ENCODE results near the gene CORO1C. TPM values are rescaled to one million over a fixed set of nuclear protein-coding genes. Genes with fewer than 3 reads are reported as not detected.
"Not testable (repeated sequence)": the region's sequence is repeated elsewhere in the genome, so short reads cannot be mapped to it uniquely, and the experiment has no call there.

The CORO1C gene
- total RNA-seq, 1 experiment from 2014 or later: 195 TPM

GRCh38 chr12:108634341-108634751, 97.0 kb downstream of the CORO1C start:
- CTCF ChIA-PET: no interaction called here

GRCh38 chr12:108633534-108634248, 97.6 kb downstream of the CORO1C start, which contains the start of gene SELPLG:
Gene SELPLG, minus strand, starts transcription at chr12:108633894. Its CDS starts 9,587 bp downstream, at chr12:108624307.
- Histone ChIP-seq H3K36me3 (ENCODE audit: control insufficient read depth, insufficient read depth, low read length) (no peaks in the 10 kb centered on the region), H3K9me3 (no peaks in the 10 kb centered on the region), H3K4me3 (ENCODE audit: low read depth, low read length) (no peak within 1 kb of the TSS), H3K4me1 (no peaks in the 10 kb centered on the region; the same call in 1 of the 2 replicates), H3K27me3 (replicated peaks; ENCODE audit: control insufficient read depth, insufficient read depth, low read length) (no peaks in the 10 kb centered on the region)
- no peaks in the 10 kb centered on the region for H3K9me3 Mint-ChIP-seq (ENCODE audit: unreplicated experiment)
- H3K27me3 Mint-ChIP-seq (ENCODE audit: insufficient read depth, unreplicated experiment): no peaks in the 10 kb centered on the region
- peak in 1 of 2 experiments; percentile 19 for DNase-seq
- ChIA-PET POLR2A (no interaction called here), CTCF (no interaction called here)
- no peak for TF ChIP-seq CTCF (IDR thresholded peaks at IDR 0.05; ENCODE audit: insufficient read depth in 1 of 2, low read depth in 1 of 2, low read length in 1 of 2, severe bottlenecking in 1 of 2, unreplicated experiment in 1 of 2)
- BruUV-seq (replicated peaks): no TSS peak
- peaks cover 6% of the 10 kb centered on the region for H3K36me3 Mint-ChIP-seq (ENCODE audit: insufficient read depth, unreplicated experiment)
- no peak within 1 kb of the TSS for H3K4me3 Mint-ChIP-seq (ENCODE audit: unreplicated experiment)
- intact Hi-C loops (cut with micrococcal nuclease; ENCODE audit: unreplicated experiment): no loop called here
- no peak within 1 kb of the TSS for H3K27ac Mint-ChIP-seq (ENCODE audit: unreplicated experiment)
- H3K4me1 Mint-ChIP-seq (ENCODE audit: low read depth, unreplicated experiment): peaks cover 6% of the 10 kb centered on the region

More at GRCh38 chr12:108634341-108634751, 97.0 kb downstream of the CORO1C start:
- no peak for DNase-seq
- H3K4me1 Mint-ChIP-seq (ENCODE audit: low read depth, unreplicated experiment): peaks cover 6% of the 10 kb centered on the region
- H3K36me3 Mint-ChIP-seq (ENCODE audit: insufficient read depth, unreplicated experiment): peaks cover 12% of the 10 kb centered on the region
- intact Hi-C loops (cut with micrococcal nuclease; ENCODE audit: unreplicated experiment): no loop called here
- POLR2A ChIA-PET: no interaction called here
- H3K4me1 ChIP-seq: no peaks in the 10 kb centered on the region; the same call in 1 of the 2 replicates
- TF ChIP-seq CTCF (IDR thresholded peaks at IDR 0.05; ENCODE audit: insufficient read depth in 1 of 2, low read depth in 1 of 2, low read length in 1 of 2, severe bottlenecking in 1 of 2, unreplicated experiment in 1 of 2): no peak
- H3K27me3 Mint-ChIP-seq (ENCODE audit: insufficient read depth, unreplicated experiment): no peaks in the 10 kb centered on the region
- H3K4me3 Mint-ChIP-seq (ENCODE audit: unreplicated experiment): no peak overlapping the region
- H3K36me3 ChIP-seq (ENCODE audit: control insufficient read depth, insufficient read depth, low read length): no peaks in the 10 kb centered on the region
- no peak overlapping the region for H3K4me3 ChIP-seq (ENCODE audit: low read depth, low read length)
- H3K27ac Mint-ChIP-seq (ENCODE audit: unreplicated experiment): no peak overlapping the region
- no peaks in the 10 kb centered on the region for H3K27me3 ChIP-seq (replicated peaks; ENCODE audit: control insufficient read depth, insufficient read depth, low read length)
- no peaks in the 10 kb centered on the region for H3K9me3 ChIP-seq
- no TSS peak for BruUV-seq (replicated peaks)
- no peaks in the 10 kb centered on the region for H3K9me3 Mint-ChIP-seq (ENCODE audit: unreplicated experiment)

- H3K9me3 ChIP-seq: no peaks in the 10 kb centered on the region
- Mint-ChIP-seq H3K27ac (ENCODE audit: unreplicated experiment) (no peak overlapping the region), H3K9me3 (ENCODE audit: unreplicated experiment) (no peaks in the 10 kb centered on the region), H3K4me3 (ENCODE audit: unreplicated experiment) (no peak overlapping the region), H3K36me3 (ENCODE audit: insufficient read depth, unreplicated experiment) (peaks cover 6% of the 10 kb centered on the region), H3K4me1 (ENCODE audit: low read depth, unreplicated experiment) (peaks cover 6% of the 10 kb centered on the region), H3K27me3 (ENCODE audit: insufficient read depth, unreplicated experiment) (no peaks in the 10 kb centered on the region)
- no peaks in the 10 kb centered on the region for H3K27me3 ChIP-seq (replicated peaks; ENCODE audit: control insufficient read depth, insufficient read depth, low read length)
- H3K36me3 ChIP-seq (ENCODE audit: control insufficient read depth, insufficient read depth, low read length): no peaks in the 10 kb centered on the region
- TF ChIP-seq CTCF (IDR thresholded peaks at IDR 0.05; ENCODE audit: insufficient read depth in 1 of 2, low read depth in 1 of 2, low read length in 1 of 2, severe bottlenecking in 1 of 2, unreplicated experiment in 1 of 2): no peak
- no peak for DNase-seq
- BruUV-seq (replicated peaks): no TSS peak
- ChIA-PET CTCF (no interaction called here), POLR2A (no interaction called here)
- no peak overlapping the region for H3K4me3 ChIP-seq (ENCODE audit: low read depth, low read length)
- intact Hi-C loops (cut with micrococcal nuclease; ENCODE audit: unreplicated experiment): no loop called here
- no peaks in the 10 kb centered on the region; the same call in 1 of the 2 replicates for H3K4me1 ChIP-seq
Observed at GRCh38 chr12:108633081-108633533, 98.2 kb downstream of the CORO1C start.

- H3K27ac Mint-ChIP-seq (ENCODE audit: unreplicated experiment); H3K36me3 Mint-ChIP-seq (ENCODE audit: insufficient read depth, unreplicated experiment); DNase-seq; H3K9me3 Mint-ChIP-seq (ENCODE audit: unreplicated experiment); POLR2A ChIA-PET; H3K4me1 Mint-ChIP-seq (ENCODE audit: low read depth, unreplicated experiment); BruUV-seq (replicated peaks); H3K4me3 ChIP-seq (ENCODE audit: low read depth, low read length); H3K27me3 Mint-ChIP-seq (ENCODE audit: insufficient read depth, unreplicated experiment); H3K36me3 ChIP-seq (ENCODE audit: control insufficient read depth, insufficient read depth, low read length); CTCF ChIA-PET; H3K9me3 ChIP-seq; H3K4me3 Mint-ChIP-seq (ENCODE audit: unreplicated experiment); H3K4me1 ChIP-seq; H3K27me3 ChIP-seq (replicated peaks; ENCODE audit: control insufficient read depth, insufficient read depth, low read length); intact Hi-C loops (cut with micrococcal nuclease; ENCODE audit: unreplicated experiment): not testable (repeated sequence)
Observed at GRCh38 chr12:108631261-108631660, 100.1 kb downstream of the CORO1C start.

All from Caco-2 (cell line).